WTC11 (cell line): ENCODE data around the gene STK17B. TPM values are rescaled to one million over a fixed set of nuclear protein-coding genes. Genes with fewer than 3 reads are reported as not detected.
A peak's percentile ranks its signal among the peaks of the same experiment; 100 is the strongest.

Source experiments
- ATAC-seq: fragments of 200-7000 bp; cut with Tn5 transposase; 2 replicates; pipeline ENCODE4 v1.10.0; 2021; ENCODE audit warnings: mild to moderate bottlenecking, moderate library complexity
- CTCF ChIA-PET: fragments of 300-600 bp; sonication (Branson Sonifier 250); formaldehyde crosslinking; loops from one replicate; lab custom pipeline; 2021; ENCODE audit warnings: antibody characterized with exemption; lab: Charles Lee
- POLR2A ChIA-PET: fragments of 350-600 bp; sonication (Branson Sonifier 250); formaldehyde crosslinking; loops from one replicate; lab custom pipeline; 2021; ENCODE audit warnings: antibody characterized with exemption; lab: Charles Lee
- DNase-seq: peaks from one replicate; pipeline ENCODE4 v3.0.0; 2021; ENCODE audit warnings: low spot score
- H3K27ac Mint-ChIP-seq: 2 replicates; pipeline ENCODE4 v1.8.0; 2021; ENCODE audit warnings: mixed read lengths
- H3K27me3 Mint-ChIP-seq: 2 replicates; pipeline ENCODE4 v1.8.0; 2021; ENCODE audit warnings: low read depth, mild to moderate bottlenecking, moderate library complexity, mixed read lengths
- H3K36me3 Mint-ChIP-seq: 2 replicates; pipeline ENCODE4 v1.8.0; 2021; ENCODE audit warnings: mixed read lengths
- H3K4me1 Mint-ChIP-seq: 2 replicates; pipeline ENCODE4 v1.8.0; 2022; ENCODE audit warnings: mixed read lengths
- H3K4me3 Mint-ChIP-seq: 2 replicates; pipeline ENCODE4 v1.8.0; 2021; ENCODE audit warnings: mild to moderate bottlenecking, moderate library complexity, mixed read lengths
- H3K9me3 Mint-ChIP-seq: 2 replicates; pipeline ENCODE4 v1.8.0; 2021; ENCODE audit warnings: mixed read lengths
- ATF2 ChIP-seq: sonication (generic); formaldehyde crosslinking; IDR thresholded peaks from 2 replicates; pipeline ENCODE4 v1.8.1; 2022; ENCODE audit warnings: low read depth, missing genetic modification reagents, borderline replicate concordance
- EMX1 ChIP-seq: fragments of 250-450 bp; sonication (Bioruptor Pico); IDR thresholded peaks from 2 replicates; pipeline ENCODE4 v1.8.0; 2021; ENCODE audit warnings: mild to moderate bottlenecking
- ESRRA ChIP-seq: sonication (generic); formaldehyde crosslinking; IDR thresholded peaks from 2 replicates; pipeline ENCODE4 v1.8.1; 2022; ENCODE audit warnings: mild to moderate bottlenecking, missing genetic modification reagents, borderline replicate concordance
- ETV6 ChIP-seq: sonication (generic); formaldehyde crosslinking; IDR thresholded peaks from 2 replicates; pipeline ENCODE4 v1.8.1; 2022; ENCODE audit warnings: mild to moderate bottlenecking, missing genetic modification reagents
- FOXJ3 ChIP-seq: sonication (generic); formaldehyde crosslinking; IDR thresholded peaks from 2 replicates; pipeline ENCODE4 v1.9.0; 2021; ENCODE audit warnings: missing genetic modification reagents, mild to moderate bottlenecking, borderline replicate concordance
- IRF2 ChIP-seq: sonication (generic); formaldehyde crosslinking; IDR thresholded peaks from 2 replicates; pipeline ENCODE4 v1.8.0; 2022; ENCODE audit warnings: low read depth, missing genetic modification reagents, borderline replicate concordance
- MAX ChIP-seq: sonication (generic); formaldehyde crosslinking; IDR thresholded peaks from 2 replicates; pipeline ENCODE4 v1.8.0; 2022; ENCODE audit warnings: mild to moderate bottlenecking, missing genetic modification reagents
- NR2C2 ChIP-seq: sonication (generic); formaldehyde crosslinking; IDR thresholded peaks from 2 replicates; pipeline ENCODE4 v1.8.0; 2022; ENCODE audit warnings: mild to moderate bottlenecking, missing genetic modification reagents
- PRDM15 ChIP-seq: sonication (generic); formaldehyde crosslinking; IDR thresholded peaks from 2 replicates; pipeline ENCODE4 v1.8.0; 2022; ENCODE audit warnings: missing genetic modification reagents
- PRRX2 ChIP-seq: fragments of 250-450 bp; sonication (Bioruptor Pico); IDR thresholded peaks from 2 replicates; pipeline ENCODE4 v1.8.0; 2021; ENCODE audit warnings: mild to moderate bottlenecking
- TCF7 ChIP-seq: sonication (generic); formaldehyde crosslinking; IDR thresholded peaks from 2 replicates; pipeline ENCODE4 v1.8.0; 2022; ENCODE audit warnings: mild to moderate bottlenecking, low read depth, missing genetic modification reagents, moderate library complexity
- TEAD1 ChIP-seq: sonication (generic); formaldehyde crosslinking; IDR thresholded peaks from 2 replicates; pipeline ENCODE4 v1.8.0; 2022; ENCODE audit warnings: mild to moderate bottlenecking, missing genetic modification reagents
- TEAD4 ChIP-seq: sonication (generic); formaldehyde crosslinking; IDR thresholded peaks from 2 replicates; pipeline ENCODE4 v1.8.0; 2022; ENCODE audit warnings: mild to moderate bottlenecking, missing genetic modification reagents
- USF1 ChIP-seq: sonication (generic); formaldehyde crosslinking; IDR thresholded peaks from 2 replicates; pipeline ENCODE4 v1.8.0; 2022; ENCODE audit warnings: mild to moderate bottlenecking, missing genetic modification reagents
- ZBTB21 ChIP-seq: sonication (generic); formaldehyde crosslinking; IDR thresholded peaks from 2 replicates; pipeline ENCODE4 v1.8.1; 2023; ENCODE audit warnings: mild to moderate bottlenecking, missing genetic modification reagents, borderline replicate concordance
- ZNF121 ChIP-seq: sonication (generic); formaldehyde crosslinking; IDR thresholded peaks from 2 replicates; pipeline ENCODE4 v1.8.0; 2023; ENCODE audit warnings: missing genetic modification reagents
- ZNF425 ChIP-seq: fragments of 250-450 bp; sonication (Bioruptor Pico); conservative IDR thresholded peaks from 2 replicates; pipeline ENCODE4 v1.9.0; 2021; ENCODE audit warnings: mild to moderate bottlenecking
- total RNA-seq: library from RNA; stranded (reverse); gene quantifications from 3 replicates; pipeline ENCODE4 v1.2.3, GENCODE V29; 2021
- TF ChIP-seq, protein P1 (sequence below): fragments of 200-600 bp; IDR thresholded peaks from 2 replicates; pipeline ENCODE4 v1.8.0; 2022; ENCODE audit warnings: antibody characterized with exemption
- TF ChIP-seq, protein P2 (sequence below): sonication (generic); formaldehyde crosslinking; conservative IDR thresholded peaks from 2 replicates; pipeline ENCODE4 v1.8.1; 2022; ENCODE audit warnings: mild to moderate bottlenecking, missing genetic modification reagents
- TF ChIP-seq, protein P3 (sequence below): fragments of 250-450 bp; sonication (Bioruptor Pico); IDR thresholded peaks from 2 replicates; pipeline ENCODE4 v2.1.2; 2022; ENCODE audit warnings: mild to moderate bottlenecking, moderate library complexity

Gene STK17B
- total RNA-seq, 1 experiment from 2014 or later, result 11.8 TPM

DNA sequence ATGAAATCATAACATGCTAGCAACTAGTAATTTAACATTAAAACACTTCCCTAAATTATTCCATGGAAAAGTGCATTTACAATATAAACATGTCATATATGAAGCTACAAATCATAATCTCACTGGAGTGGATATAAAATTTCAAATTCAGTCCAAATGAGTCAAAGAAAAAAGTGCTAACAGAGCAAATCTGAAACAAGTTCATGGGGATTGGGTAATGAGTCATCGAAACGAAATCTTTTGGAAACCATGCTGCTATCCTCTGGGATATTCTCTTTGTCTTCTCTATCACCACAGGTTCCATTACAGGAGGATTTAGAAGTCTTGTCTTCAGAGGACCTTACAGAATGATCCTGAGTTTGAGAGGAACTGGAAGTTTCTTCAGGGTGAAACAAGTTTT lies 34.1 kb downstream of the STK17B start (continued):
- TF ChIP-seq ZNF425 (no peak), USF1 (no peak), IRF2 (no peak), FOXJ3 (no peak), ZNF121 (CRISPR knock-in tag) (no peak), TEAD4 (CRISPR knock-in tag) (no peak), ESRRA (CRISPR knock-in tag) (no peak), ETV6 (CRISPR knock-in tag) (no peak), PRRX2 (CRISPR knock-in tag) (no peak)
- TF ChIP-seq, protein P1, sequence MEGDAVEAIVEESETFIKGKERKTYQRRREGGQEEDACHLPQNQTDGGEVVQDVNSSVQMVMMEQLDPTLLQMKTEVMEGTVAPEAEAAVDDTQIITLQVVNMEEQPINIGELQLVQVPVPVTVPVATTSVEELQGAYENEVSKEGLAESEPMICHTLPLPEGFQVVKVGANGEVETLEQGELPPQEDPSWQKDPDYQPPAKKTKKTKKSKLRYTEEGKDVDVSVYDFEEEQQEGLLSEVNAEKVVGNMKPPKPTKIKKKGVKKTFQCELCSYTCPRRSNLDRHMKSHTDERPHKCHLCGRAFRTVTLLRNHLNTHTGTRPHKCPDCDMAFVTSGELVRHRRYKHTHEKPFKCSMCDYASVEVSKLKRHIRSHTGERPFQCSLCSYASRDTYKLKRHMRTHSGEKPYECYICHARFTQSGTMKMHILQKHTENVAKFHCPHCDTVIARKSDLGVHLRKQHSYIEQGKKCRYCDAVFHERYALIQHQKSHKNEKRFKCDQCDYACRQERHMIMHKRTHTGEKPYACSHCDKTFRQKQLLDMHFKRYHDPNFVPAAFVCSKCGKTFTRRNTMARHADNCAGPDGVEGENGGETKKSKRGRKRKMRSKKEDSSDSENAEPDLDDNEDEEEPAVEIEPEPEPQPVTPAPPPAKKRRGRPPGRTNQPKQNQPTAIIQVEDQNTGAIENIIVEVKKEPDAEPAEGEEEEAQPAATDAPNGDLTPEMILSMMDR, result no peak
- TF ChIP-seq, all 79 proteins: peak for 0

GRCh38 chr2:196136151-196136550 lies 35.2 kb downstream of the STK17B start:
- ATAC-seq (no peak), DNase-seq (no peak)
- H3K4me1 Mint-ChIP-seq, result peaks cover 25% of the 10 kb centered on the region
- POLR2A ChIA-PET, result no interaction called here
- peaks cover 75% of the 10 kb centered on the region for H3K36me3 Mint-ChIP-seq
- no peak overlapping the region for H3K4me3 Mint-ChIP-seq
- CTCF ChIA-PET, result no interaction called here
- H3K27ac Mint-ChIP-seq, result no peak overlapping the region
- TF ChIP-seq ATF2 (CRISPR knock-in tag) (no peak), NR2C2 (CRISPR knock-in tag) (no peak), ZBTB21 (CRISPR knock-in tag) (no peak), MAX (CRISPR knock-in tag) (no peak), EMX1 (no peak)
- TF ChIP-seq, protein P2, sequence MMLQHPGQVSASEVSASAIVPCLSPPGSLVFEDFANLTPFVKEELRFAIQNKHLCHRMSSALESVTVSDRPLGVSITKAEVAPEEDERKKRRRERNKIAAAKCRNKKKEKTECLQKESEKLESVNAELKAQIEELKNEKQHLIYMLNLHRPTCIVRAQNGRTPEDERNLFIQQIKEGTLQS (CRISPR knock-in tag), result no peak
- TF ChIP-seq, all 79 proteins: peak for 0
- H3K9me3 Mint-ChIP-seq, result peaks cover 36% of the 10 kb centered on the region
- peaks cover 4% of the 10 kb centered on the region; the same call in 1 of the 2 replicates for H3K27me3 Mint-ChIP-seq

DNA sequence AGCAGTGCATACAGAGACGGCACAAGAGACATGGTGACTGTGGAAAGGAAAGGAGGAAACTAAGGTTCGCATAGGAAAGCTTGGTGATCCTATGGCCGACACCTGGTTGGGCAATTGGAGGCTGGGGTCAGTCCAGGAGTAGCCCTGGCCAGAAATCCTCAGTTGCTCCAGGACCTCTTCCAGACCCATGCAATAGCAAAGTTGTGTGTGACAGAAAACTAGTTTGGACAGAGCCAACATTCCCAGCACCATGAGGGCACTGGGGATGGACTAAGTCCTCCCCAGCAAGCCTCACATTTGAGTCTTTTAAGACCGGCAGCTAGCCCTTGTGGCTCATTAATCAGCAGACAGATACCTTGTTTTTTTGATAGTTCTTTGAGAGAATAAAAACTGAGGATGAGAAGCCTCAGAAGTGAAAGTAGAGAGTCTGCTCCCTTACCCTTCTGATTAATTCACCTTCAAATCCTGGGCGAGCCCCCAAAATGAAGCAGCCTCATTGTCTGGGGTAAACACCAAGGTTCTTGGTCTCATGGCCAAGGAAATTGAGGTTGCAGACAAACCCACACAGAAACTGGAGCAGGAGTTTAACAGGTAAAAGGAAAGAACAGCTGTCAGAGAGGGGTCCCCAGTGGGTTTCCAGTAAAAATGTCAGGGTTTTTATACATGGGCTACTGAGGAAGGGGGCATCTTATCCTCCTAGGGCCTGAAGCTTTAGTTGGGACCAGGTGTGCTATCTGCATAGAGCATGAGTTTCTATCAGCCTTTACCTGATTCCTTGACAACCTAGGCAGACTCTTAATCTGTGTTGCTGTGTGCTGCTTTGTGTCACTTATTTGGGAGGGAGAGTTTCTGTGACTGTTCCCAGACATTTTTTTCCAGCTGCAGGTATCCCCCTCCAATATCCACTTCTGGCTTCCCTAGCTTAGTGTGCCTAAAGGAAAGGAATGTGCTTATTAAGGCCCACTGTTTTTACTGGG lies 39.1 kb downstream of the STK17B start:
- Mint-ChIP-seq H3K27ac (no peak overlapping the region), H3K27me3 (peaks cover 13% of the 10 kb centered on the region; the same call in 1 of the 2 replicates), H3K9me3 (peaks cover 74% of the 10 kb centered on the region), H3K4me3 (no peak overlapping the region), H3K36me3 (peaks cover 87% of the 10 kb centered on the region), H3K4me1 (peaks cover 18% of the 10 kb centered on the region)
- ChIA-PET CTCF (no interaction called here), POLR2A (no interaction called here)
- DNase-seq, result peak; percentile 30
- ATAC-seq, result no peak
- TF ChIP-seq TEAD1 (no peak), PRDM15 (CRISPR knock-in tag) (no peak), TCF7 (no peak)
- TF ChIP-seq, protein P3, sequence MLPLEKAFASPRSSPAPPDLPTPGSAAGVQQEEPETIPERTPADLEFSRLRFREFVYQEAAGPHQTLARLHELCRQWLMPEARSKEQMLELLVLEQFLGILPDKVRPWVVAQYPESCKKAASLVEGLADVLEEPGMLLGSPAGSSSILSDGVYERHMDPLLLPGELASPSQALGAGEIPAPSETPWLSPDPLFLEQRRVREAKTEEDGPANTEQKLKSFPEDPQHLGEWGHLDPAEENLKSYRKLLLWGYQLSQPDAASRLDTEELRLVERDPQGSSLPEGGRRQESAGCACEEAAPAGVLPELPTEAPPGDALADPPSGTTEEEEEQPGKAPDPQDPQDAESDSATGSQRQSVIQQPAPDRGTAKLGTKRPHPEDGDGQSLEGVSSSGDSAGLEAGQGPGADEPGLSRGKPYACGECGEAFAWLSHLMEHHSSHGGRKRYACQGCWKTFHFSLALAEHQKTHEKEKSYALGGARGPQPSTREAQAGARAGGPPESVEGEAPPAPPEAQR (CRISPR knock-in tag), result no peak
